ENCODE measurements around the gene BRIP1.
"Not testable (repeated sequence)": the region's sequence is repeated elsewhere in the genome, so short reads cannot be mapped to it uniquely, and the experiment has no call there.

The BRIP1 gene

DNA sequence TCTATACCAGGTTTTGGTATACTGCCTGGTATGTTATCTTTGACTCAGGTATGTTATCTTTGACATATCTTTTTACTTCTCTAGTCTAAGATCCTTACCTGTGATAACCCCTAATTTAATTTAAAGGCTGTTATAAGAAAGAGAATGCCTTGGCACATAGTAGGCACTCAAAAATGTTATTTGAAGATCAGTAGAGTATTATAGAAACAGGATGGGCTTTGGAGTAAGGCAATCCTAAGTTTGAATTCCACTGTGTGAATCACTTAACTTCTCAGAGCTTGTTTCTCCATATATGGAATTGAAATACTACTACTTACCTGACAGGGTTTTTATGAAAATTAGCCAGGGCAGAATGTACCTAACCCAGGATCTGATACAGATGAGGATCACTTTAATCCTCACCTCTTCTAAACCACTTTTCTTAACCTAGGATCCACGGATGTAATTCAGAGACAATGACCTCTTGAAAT is 1.2 kb downstream of the BRIP1 start:
- DNase-seq, result no peak

DNA sequence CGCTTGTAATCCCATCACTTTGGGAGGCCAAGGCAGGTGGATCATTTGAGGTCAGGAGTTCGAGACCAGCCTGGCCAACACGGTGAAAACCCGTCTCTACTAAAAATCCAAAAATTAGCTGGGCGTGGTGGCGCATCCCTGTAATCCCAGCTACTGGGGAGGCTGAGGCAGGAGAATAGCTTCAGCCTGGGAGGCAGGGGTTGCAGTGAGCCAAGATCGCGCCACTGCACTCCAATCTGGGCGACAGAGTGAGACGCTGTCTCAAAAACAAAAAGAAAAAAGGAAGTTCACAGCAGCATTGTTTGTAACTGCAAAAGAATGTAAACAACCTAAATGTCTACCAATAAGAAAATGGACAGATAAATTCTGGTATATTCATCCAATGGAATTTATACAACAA is 2.9 kb downstream of the BRIP1 start:
- not testable (repeated sequence) for DNase-seq

DNA sequence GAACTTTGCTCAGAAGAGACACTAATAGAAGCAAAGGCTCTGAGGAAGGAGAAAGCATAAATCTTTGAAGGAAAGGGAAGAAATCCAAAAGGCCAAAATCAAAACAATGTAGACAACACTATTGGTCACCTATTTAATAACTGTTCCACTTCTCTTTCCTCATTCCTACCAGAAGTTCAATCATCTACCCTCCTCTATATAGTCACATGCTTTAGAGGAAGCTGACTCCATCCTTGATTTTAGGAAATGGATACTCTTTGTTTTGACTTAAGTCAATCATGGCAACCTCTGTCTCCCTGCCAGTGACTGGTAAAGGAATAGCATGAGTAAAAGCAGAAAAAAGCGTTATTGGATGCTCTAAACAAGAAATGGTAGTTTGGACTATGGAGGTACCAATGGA is 7.3 kb downstream of the BRIP1 start:
- no peak for DNase-seq

DNA sequence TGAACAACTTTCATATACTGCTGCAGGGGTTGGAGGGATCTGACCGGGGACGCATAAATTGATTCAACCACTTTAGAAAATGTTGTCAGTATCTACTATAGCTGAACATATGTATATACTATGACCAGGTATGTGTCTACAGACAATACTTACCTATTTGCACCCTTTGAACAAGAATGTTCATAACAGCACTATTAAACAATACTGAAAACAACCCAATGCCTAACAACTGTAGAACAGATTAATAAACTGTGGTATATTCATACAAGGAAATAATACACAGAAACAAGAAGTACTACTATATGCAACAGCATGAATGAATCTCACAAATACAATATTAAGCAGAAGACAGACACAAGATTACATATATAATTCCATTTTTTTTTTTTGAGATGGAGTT is 10.5 kb downstream of the BRIP1 start:
- DNase-seq, result no peak

DNA sequence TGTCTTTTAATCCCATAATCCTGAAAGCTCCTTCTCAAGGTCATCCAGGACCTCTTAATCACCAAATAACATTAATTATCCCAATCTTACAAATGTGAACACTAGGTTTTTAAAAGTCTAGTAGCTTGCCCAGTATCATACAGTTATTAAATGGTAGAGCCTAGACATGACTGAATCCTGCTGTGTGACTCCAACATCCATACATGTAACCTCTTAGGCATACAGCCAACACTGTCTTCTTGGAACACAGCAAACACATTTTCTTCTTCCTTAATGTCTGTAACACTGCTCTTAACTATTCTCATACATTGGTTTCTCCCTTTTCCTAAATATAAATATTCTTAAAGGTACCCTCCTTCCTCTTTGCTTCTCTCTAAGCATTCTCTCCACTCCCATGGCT is 13.7 kb downstream of the BRIP1 start:
- no peak for DNase-seq

DNA sequence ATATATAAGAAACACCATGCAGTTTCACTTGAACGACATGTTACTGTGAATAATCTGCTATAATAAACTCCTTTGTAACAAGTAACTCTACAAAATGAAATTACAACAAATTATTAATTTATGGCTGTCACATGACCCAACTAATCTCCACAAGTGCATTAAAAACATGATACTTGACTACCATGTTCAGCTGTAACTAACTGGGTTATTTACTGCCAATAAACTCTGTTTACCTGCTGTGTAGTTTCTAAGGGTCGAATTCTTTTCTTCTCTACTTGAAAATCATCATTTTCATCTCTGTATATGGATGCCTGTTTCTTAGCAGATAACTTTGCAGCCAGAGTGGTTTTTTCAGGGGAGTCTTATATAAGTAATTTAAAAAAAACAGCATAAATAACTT is 14.4 kb downstream of the BRIP1 start:
- DNase-seq, result no peak

DNA sequence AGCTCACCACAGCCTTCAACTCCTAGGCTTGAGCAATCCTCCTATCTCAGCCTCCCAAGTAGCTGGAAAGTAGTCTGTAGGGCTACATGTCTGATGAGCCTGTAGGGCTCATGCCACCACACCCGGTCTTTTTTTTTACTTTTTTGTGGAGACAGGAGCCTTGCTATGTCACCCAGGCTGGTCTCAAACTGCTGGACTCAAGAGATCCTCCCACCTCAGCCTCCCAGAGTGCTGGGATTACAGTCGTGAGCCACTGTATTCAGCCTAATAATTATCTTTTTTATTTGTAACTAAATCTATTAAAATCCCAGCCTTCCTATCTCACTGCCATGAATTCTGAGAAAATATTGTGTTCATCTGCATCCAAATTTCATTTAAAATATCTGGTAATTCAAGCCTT is 15.1 kb downstream of the BRIP1 start:
- no peak for DNase-seq

DNA sequence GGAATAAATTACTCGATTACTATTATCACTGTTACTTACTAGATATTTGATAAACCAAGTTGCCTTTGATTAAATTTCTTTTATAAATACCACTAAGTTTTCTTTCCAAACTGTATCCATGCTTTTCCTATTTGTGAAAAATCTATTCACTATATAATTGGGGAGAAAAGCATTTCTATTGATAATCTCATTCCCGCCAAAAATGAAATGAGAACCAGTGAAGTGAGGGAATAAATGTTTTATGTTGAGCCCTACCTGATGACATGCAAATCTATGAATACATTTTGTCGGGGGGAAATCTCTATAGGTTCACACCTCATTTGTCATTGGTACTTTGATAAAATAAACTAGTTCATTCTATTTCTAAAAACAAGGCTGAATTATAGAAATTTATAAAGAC is 15.7 kb downstream of the BRIP1 start:
- DNase-seq, result no peak

DNA sequence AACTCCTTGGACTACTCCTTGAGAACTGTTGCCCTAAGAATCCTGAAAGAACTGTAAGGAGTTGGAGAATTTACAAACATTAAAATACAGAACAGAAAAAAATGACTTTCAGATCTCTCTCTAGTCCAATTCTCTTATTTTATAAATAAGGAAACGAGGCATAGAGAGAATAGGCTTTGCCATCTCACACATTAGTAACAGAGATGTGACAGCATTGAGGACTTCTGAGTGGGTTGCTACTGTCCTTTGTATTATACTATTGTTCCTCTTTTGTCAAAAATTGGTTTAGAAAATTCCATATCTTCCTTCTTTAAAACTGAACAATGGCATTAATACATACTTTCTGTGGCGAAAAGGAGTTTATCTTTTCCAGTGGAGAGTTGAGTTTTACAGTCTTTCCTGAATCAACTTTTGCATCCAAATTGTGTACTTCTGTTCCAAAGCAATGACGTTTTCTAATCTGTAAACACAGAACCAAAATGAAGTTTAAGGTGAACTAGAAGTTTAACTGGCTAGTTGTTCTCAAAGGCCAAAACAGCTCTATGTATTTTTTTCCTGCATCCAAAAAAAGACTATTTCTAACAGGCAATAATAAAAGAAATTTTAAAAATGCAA is 16.5 kb downstream of the BRIP1 start:
- no peak for DNase-seq

DNA sequence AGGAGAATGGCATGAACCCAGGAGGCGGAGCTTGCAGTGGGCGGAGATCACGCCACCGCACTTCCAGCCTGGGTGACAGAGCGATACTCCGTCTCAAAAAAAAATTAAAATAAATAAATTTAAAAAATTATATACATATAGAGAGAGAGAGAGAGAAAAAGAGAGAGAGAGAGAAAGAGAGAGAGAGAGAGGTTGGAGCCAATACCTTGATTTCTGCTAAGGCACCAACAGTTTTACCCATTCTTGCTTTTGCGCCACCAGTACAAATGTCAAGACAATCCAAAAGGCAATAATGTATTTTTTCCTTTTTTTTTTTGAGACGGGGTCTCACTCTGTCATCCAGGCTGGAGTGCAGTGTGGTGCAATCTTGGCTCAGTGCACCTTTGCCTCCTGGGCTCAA is 17.2 kb downstream of the BRIP1 start:
- no peak for DNase-seq

DNA sequence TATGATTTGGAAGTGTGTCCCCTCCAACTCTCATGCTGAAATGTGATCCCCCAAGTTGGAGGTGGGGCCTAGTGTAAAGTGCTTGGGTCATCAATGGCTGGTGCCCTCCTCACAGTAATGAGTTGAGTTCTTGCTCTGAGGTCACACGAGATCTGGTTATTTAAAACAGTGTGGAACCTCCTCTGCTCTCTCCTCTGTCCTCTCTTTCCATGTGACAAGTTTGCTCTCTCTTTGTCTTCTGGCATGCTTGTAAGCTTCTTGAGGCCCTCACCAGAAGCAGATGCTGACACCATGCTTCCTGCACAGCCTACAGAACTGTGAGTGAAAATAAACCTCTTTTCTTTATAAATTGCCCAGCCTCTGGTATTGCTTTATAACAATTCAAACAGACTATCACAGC is 19.9 kb downstream of the BRIP1 start:
- no peak for DNase-seq

DNA sequence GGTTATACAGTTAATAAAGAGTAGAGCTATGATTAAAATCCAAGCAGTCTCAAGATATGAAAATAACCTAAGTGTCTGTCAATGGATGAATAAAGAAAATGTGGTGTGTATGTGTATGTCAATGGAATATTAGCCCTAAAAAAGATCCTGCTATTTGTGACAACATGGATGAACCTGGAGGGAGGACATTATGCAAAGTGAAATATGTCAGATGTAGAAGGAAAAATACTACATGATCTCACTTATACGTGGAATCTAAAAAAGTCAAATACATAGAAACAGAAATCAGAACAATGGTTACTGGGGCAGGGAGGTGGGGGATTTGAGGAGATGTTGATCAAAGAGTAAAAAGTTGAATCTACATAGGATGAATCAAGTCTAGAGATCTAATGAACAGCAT is 20.4 kb downstream of the BRIP1 start:
- no peak for DNase-seq

DNA sequence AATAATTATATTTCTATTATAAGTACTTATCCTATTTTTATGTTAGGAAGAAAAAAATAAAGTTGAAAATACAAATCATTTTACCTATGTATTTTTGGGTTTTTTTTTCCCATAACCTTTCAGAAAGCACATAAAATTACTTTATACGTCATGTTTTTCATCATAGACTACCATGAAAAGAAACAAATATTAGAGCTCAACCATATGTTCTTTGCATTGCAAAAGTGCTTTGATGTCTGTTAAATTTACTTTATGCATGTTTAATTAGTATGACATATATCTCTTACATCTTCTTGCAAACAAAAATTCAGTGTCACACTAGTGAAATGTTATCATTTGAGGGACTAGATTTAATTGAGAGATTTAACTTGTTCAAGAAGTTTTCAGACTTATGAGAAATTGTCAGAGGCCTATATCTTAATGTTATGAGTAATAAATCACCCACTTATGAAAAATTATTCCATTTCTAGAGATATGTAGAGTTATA is 24.0 kb downstream of the BRIP1 start:
- no peak for DNase-seq

DNA sequence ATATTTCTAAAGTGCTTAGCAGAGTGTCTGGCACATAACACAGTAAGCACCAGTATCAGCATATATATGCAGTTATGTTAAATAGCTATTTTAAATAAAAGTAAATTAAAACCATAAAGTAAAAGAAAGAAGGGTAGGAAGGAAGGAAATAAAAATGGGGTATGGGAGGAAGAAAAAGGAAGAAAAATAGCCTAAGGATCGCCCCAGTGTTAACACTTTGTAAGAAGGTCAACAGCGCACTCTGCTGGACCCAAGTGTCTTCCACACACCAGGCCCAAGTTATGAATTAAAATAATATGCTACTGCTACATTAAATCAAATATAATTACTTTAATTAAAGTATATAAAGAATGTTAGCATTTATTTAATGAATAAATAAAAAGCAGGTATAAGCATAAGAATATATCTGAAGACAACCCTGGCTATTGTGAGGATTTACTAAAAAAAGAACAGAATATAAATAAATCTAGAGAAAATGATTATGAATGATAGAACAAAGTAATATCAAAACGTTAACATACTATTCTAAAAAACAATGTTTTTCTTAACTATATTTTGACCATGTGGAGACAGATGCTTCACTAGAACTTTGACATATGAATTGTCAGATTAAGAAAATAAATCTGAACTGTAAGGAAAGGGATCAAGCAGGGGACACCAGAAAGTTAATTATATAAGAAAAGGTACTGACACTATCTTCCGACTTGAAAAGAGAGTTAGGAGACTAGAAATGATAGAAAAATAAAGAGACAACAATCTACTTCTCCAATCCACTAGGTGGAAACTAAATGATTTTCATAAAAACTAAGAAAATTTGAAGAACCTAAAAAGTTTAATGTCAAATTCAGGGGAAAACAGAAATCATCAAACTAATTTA is 25.9 kb downstream of the BRIP1 start:
- DNase-seq, result peak; percentile 56

DNA sequence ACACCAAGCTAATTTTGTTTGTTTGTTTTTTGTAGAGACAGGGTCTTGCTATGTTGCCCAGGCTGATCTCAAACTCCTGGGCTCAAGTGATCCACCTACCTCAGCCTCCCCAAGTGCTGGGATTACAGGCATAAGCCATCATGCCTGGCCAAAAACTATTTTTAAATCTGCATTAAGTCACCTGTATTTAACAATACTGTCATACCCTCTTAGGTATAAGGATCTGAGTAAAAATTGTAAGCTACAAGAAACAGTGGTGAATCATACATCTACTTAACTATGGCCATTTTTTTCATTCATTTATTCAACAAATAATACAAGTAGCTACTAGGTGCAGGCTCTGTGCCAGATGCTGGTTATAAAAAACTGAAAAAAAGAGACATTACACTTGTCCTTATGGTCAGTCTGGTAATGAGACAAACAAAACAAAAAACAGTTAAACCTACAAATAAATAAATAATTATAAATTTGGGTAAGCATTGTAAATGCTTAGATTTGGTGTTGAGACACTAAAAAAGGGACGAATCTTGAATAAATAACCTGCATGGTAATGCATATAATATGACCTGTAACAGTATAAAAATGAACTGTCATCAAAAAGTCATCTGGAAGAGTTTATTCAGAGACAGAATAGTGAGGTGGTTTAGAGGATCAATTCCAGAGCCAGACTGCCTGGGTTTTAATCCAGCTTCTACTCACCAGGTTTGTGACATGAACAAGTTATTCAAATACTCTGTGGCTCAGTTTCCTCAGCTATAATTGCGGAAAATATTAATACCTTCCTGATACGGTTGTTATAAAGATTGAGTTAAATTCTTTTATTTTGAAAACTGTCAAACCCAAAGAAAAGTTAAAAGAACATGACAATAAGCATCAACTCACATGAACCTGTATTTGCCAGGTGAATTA is 26.8 kb downstream of the BRIP1 start:
- DNase-seq, result no peak

DNA sequence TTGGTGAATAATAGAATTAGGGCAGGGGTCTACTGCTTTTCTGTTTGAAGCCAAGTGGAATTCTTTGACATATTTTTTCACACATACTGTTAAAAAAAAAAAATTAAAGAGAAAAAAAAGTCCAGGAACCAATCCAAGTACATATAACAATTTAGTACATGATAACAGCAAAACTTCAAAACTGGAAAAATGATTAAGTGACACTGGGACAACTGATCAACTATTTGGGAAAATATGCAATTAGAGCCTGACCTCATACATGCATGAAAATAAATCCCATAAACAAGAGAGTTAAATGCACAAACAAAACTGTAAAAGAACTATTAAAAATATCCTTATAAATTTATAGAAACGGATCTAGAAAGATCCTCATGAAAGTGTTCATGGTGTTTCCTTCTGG is 27.7 kb downstream of the BRIP1 start:
- DNase-seq, result no peak

DNA sequence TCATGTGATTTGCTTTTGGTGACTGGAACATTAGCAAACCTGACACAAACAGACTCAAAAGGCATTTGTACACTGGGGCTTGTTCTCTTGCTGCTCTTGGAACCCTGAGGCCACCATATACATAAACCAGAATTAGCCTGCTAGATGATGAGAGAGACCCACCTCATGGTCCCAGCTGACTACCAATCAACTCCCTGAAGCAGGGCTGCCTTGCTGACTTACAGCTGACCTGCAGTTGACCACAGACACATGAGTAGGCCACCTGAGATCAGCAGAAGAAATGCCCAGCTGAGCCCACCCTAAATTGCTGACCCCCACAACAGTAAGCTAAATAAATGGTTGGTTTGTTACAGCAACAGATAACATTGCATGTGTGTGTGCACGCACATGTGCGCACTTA is 28.7 kb downstream of the BRIP1 start:
- no peak for DNase-seq

DNA sequence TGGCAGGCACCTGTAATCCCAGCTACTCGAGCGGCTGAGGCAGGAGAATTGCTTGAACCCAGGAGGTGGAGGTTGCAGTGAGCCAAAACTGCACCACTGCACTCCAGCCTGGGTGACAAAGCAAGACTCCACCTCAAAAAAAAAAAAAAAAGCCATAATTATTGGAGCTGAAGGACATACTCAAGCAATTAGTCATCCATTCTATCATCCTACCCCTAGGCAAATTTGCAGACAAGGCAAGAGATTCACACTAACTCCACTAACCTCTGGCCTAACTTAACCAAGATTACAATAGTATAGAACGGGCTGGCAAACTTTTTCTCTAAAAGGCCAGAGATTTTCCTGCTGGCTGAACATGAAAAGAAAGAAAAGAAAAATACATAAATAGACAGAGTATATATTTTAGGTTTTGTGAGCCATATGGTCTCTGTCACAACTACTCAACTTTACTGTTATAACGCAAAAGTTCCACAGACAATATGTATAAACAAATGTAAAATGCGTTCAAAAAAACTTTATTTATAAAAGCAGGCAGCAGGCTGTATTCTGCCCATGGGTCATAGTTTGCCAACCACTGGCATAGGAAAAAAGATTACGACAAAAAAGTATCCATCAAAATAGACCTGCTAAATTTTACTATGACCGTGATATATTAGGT is 29.7 kb downstream of the BRIP1 start:
- no peak for DNase-seq

DNA sequence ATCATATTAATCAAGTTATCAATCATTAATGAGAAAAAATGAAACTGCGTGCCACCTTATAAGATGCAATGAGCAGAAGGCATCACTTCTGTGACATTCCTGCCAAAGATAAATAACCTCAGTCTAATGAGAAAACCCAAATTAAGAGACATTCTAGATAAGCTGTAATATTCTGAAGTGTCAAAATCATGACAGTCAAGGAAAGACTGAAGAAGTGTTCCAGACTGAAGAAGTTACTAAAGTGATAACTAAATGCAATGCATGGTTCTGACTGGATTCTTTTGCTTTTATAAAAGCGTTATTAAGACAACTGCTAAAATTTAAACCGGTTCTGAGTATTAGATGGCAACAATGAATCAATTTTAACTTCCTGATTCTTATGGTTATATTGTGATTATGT is 30.9 kb downstream of the BRIP1 start:
- no peak for DNase-seq

DNA sequence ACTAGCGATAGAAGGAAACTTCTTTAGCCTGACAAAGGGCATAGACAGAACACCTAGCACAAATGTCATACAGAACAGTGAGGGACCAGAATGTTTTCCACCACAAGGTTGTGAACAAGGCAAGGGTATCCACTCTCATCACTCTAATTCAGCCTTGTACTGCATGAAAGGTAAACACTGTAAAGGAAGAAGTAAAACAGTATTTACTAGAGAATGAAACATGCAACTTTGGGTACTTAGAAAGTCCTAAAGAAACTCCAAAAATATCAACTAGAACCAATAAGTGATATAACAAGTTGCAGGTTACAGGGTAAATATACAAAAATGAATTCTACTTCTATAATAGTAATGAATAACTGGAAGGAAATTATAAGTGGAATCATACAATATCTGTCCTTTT is 32.2 kb downstream of the BRIP1 start:
- no peak for DNase-seq

DNA sequence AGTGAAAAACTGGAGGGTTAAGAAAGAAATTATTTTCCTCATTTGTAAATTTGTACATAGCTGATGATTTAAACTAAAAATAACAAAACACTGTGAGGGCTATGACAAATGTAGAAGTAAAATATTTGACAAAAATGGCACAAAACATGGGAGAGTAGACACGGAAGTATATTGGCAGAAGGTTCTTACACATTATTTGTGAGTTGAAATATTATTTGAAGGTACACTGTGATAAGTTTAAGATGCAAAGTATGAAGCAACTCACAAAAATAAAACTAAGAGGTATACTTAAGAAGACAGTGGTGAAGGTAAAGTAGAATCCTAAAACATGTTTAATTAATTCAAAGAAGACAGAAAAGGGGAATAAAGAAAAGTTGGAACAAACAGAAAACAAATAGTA is 34.6 kb downstream of the BRIP1 start:
- DNase-seq, result no peak

DNA sequence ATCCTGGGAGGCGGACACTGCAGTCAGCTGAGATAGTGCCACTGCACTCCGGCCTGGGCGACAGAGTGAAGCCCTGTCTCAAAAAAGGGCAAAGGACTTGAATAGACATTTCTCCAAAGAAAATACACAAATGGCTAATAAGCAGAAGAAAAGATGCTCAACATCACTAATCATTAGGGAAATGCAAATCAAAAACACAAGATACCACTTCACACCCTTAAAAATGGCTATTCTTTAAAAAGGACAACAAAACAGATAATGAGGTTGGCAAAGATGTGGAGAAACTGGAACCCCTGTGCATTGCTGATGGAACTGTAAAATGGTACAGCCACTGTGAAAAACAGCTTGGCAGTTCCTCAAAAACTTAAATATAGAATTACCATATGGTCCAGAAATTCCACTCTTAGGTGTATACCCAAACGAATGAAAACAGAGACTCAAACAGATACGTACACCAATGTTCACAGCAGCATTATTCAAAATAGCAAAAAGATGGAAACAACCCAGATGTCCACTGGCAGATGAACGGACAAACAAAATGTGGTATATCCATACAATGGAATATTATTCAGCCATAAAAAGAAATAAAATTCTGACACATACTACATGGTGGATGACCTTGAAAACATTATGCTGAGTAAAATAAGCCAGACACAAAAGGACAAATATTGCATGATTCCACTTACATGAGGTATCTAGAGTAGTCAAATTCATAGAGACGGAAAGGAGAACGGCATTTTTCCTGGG is 35.5 kb downstream of the BRIP1 start:
- no peak for DNase-seq
